GM19351 (cell line): ENCODE data around the gene ABCB8.
A peak's percentile ranks its signal among the peaks of the same experiment; 100 is the strongest.

Experiments
- ATAC-seq: cut with Tn5 transposase; IDR thresholded peaks from one replicate; pipeline ENCODE4 v1.9.1; 2021; ENCODE audit warnings: mild to moderate bottlenecking, moderate library complexity; ENCODE audit not compliant: unreplicated experiment

Gene ABCB8

GRCh38 chr7:151056666-151057505 lies 28.6 kb downstream of the ABCB8 start:
- no peak for ATAC-seq

DNA sequence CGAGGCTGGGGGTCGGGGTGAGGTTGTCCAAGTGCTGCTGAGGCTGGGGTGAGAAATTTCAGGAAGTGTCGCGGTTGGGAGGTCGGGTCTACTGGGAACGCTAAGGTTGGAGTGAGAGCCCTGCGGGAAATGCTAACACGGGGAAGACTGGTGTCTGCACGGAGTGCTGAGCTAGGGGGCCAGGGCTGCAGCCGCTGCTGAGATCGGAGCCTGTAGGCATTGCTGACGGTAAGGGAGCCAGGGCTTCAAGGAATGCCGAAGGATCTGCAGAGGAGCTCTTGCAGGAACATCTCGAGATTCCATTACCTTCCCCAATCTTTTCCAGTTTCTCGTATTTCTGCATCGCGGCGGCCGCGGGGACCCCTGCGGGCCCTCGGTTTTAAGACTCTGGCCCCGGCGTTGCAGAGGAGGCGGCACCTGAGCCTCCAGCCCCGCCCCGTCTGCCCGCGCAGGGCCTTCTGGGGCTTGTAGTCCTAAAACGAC lies 29.3 kb downstream of the ABCB8 start, which contains the start of gene CDK5:
Gene CDK5, minus strand, starts transcription at position 392 of the 483 bp plus-strand sequence. Its CDS starts 49 bp downstream, at position 343.
- peak; percentile 10 for ATAC-seq

DNA sequence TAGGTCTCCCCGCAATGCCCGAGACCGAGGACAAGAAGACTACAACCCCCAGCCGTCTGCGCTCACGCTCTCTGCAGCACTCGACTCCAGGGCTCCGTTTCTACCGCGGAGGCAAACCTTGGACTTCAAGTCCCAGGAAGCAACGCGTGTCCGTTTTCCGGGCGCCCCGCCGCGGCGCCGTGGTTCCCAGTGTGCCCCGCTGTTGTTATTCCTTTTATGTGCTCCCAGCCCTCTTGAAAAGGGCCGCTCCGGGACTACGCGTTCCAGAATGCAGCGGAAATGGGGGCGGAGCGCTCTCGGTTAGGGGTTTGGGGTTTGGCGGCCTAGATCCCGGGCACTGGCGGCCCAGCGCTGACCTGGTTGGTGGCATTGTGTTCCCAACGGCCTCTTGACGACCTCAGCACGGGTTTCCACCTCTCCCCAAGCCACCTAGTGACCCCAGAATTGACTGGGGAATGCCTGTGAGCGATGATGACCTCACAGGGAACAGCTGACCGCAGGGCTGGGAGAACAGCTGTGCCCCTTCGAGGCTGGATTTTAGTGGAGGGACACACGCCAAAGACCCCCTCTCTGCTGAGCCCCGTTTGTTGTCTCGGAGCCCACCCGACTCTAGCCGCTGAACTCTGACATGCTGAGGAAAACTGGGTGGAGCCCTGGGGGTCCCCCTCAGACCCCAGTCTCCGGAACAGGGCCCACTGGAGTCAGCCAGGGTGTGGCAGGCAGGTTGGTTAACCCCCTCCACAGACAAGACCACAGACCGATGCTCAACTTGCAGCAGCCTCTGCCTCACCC lies 29.9 kb downstream of the ABCB8 start:
- ATAC-seq: peak; percentile 85

DNA sequence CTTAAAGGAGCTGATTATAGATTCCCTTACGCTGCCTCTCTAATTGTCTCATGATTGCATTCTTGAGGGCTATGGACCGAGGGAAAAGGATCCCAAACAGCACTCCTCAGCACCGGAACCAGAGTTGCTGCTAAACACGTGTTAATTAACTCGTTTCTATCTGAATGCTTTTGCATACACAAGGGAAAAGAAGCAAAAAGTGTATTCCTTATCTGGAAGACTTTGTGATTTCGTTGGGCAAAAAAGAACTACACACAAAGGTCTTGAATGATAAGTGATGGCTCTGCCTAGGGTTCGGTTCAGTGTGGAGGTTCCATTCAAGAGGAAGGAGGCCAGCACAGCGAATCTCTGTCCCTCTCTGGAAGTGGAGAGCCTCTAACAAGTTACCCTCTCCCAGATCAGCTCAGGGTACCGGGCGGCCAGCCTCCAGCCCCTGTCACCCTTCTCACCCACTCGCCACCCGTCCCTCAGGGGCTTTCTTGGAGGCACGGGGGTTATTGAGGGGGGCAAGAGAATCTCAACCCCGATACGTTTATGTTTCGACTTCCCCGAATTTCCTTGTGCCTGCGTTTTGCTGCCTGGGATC lies 30.6 kb downstream of the ABCB8 start:
- no peak for ATAC-seq

GRCh38 chr7:151059367-151060112 lies 31.3 kb downstream of the ABCB8 start, which contains the start of gene SLC4A2:
SLC4A2 (plus strand) TSS chr7:151059589; CDS start chr7:151061988, 2,399 bp downstream.
- peak; percentile 24 for ATAC-seq

- ATAC-seq: no peak
These were observed 31.8 kb downstream of the ABCB8 start for GRCh38 chr7:151060113-151060415.

DNA sequence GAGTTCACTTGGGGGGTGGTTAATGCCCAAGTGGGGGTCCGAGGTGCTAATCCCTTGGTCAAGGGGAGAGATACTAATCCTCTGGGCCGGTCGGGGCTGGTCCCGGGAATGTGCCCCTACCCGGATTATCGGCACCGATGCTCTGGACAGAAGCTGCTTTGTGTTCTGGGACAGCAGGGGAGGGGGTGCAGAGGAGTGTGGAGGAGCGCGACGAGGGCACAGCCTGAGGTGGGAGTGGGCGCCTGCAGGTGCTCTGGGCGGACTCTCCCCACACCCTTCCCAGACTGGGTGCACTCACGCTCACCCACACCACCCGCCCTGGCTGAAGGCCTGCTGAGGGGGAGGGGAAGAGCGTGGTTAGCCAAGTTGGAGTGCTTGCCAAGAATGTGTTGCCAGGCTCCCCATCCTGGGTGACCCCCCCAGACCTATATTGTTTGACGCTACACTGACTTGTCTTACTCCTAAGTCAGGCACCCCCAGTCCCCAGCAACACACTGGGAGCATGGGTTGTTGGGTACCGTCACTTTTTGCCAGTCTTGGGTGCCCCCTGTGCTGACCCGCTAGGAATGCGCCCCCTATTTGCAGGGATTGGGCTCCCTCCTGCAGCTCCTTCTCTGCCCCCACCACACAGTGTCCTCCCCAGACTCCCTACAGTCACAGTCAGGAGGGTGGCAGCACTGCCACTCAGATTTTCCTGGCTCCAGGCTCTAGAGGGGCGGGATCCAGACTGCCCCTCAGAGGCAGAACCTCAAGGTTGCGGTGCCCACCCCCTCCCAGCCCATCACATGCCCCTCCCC lies 32.4 kb downstream of the ABCB8 start:
- no peak for ATAC-seq

DNA sequence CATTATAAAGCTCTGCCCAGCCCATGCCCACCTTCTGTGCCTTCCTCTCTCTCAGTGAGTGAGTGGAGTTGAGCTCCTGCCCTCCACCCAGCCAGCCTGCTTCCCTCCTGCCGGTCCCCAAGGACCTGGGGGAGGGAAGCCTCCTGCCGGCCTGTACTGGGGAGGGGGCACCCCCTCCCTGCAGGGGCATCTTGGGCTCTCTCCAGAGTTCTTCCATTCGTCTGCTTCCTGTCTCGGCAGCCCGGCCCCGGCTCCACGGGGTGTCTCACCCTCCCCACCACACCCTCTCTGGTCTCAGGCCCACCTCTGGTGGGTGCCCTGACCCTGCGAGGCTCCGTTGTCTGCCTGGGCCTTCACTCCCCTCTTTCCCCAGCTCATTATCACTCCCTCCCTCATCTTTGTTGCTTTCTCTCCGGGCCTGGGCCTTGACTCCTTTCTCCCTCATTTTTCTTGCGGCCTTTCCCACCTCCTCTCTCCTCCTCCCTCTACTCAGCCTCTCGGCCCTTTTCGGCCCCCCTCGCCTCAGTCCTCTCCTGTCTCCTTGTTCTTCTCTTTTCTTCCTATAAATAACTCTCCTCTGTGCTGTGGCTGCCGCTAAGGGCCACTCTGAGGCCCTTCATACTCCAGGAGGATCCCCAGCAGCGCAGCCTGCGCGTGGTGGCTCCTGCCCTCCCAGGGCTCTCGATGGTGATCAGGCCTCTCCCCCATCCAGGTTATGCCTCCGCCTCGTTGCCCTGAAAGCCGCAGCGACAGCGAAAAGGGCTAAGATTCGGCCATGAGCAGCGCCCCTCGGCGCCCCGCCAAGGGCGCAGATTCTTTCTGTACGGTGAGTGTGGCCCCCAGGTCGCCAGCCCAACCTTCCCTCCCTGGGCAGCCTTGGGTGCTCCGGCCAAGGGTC lies 33.2 kb downstream of the ABCB8 start:
- ATAC-seq: no peak

DNA sequence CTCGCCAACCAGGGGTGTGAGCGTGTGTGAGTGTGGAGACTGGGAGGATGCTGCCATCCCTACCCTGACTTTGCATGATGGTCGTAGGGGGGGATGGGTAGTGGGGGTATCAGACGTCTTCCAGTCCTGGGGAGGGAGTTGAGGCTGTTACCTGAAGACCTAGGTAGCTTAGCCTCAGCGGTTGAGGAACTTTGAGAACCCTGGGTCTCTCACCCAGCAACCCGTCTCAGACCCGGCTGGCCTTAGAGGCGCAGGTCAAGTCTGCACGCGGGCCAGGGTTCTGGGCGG lies 33.8 kb downstream of the ABCB8 start:
- ATAC-seq: no peak

GRCh38 chr7:151062399-151063211 lies 34.4 kb downstream of the ABCB8 start:
- no peak for ATAC-seq

DNA sequence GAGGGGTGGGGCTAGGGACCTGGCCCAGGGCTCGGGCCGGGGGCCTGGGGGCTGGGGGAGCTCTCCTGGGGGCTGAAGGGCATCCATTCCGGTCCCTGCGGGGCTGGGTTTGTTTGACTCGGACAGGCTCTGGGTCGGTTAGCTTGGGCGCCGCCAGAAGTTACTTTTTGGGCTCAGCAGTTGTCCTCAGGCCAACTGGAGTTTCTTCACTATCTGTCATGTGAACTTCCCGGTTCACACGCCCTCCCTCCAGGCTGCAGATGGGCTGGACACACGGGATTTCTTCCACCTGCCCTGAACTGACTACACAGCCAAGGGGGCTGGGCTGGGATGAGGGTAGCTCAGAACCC lies 34.9 kb downstream of the ABCB8 start:
- no peak for ATAC-seq

GRCh38 chr7:151064454-151064853 lies 36.2 kb downstream of the ABCB8 start:
- no peak for ATAC-seq

GRCh38 chr7:151064993-151065392 lies 36.7 kb downstream of the ABCB8 start:
- no peak for ATAC-seq

DNA sequence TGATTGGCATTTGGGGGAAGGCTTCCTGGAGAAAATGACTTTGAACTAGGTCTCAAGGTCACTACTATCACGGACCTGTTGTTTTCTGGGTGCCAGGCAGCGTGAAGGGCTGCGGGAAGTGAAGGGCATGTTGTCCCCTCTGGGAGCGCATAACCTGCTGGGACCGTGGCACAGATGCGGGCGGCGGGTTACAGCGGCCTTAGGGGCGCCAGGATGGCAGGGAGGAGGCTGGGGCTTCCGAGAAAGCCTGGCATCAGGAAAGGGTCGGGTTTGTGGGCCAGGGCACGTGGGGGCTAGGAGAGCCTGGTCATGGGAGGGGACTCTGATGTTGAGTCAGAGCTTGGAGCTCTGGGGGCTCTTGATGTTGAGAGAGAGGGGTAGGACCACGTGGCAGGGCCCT lies 37.3 kb downstream of the ABCB8 start:
- no peak for ATAC-seq

- ATAC-seq: no peak
These were observed 38.2 kb downstream of the ABCB8 start for GRCh38 chr7:151066273-151066974.

- ATAC-seq: no peak
These were observed 40.0 kb downstream of the ABCB8 start for GRCh38 chr7:151068069-151068773.
